ENCODE results near the gene NGEF.

The NGEF gene

GRCh38 chr2:232931636-232932035 lies 81.4 kb downstream of the NGEF start:
- H3K4me3 ChIP-seq (ENCODE audit: low read depth, low read length): no peak overlapping the region
- TF ChIP-seq CTCF (IDR thresholded peaks at IDR 0.05; ENCODE audit: low read depth, low read length, missing control alignments): no peak
- DNase-seq (ENCODE audit: low read depth): no peak

GRCh38 chr2:232930059-232930400 lies 83.0 kb downstream of the NGEF start:
- DNase-seq (ENCODE audit: low read depth): no peak
- H3K4me3 ChIP-seq (ENCODE audit: low read depth, low read length): no peak overlapping the region
- TF ChIP-seq CTCF (IDR thresholded peaks at IDR 0.05; ENCODE audit: low read depth, low read length, missing control alignments): no peak

- H3K4me3 ChIP-seq (ENCODE audit: low read depth, low read length): no peak overlapping the region
- no peak for DNase-seq (ENCODE audit: low read depth)
- TF ChIP-seq CTCF (IDR thresholded peaks at IDR 0.05; ENCODE audit: low read depth, low read length, missing control alignments): no peak
Observed at GRCh38 chr2:232929303-232930058, 83.6 kb downstream of the NGEF start.

GRCh38 chr2:232928551-232929302 lies 84.3 kb downstream of the NGEF start:
- no peak overlapping the region for H3K4me3 ChIP-seq (ENCODE audit: low read depth, low read length)
- no peak for TF ChIP-seq CTCF (IDR thresholded peaks at IDR 0.05; ENCODE audit: low read depth, low read length, missing control alignments)
- DNase-seq (ENCODE audit: low read depth): no peak

- H3K4me3 ChIP-seq (ENCODE audit: low read depth, low read length): no peak overlapping the region
- TF ChIP-seq CTCF (IDR thresholded peaks at IDR 0.05; ENCODE audit: low read depth, low read length, missing control alignments): no peak
- DNase-seq (ENCODE audit: low read depth): no peak
Observed at GRCh38 chr2:232927793-232928550, 85.1 kb downstream of the NGEF start.

- TF ChIP-seq CTCF (IDR thresholded peaks at IDR 0.05; ENCODE audit: low read depth, low read length, missing control alignments): no peak
- no peak overlapping the region for H3K4me3 ChIP-seq (ENCODE audit: low read depth, low read length)
- DNase-seq (ENCODE audit: low read depth): no peak
Observed at GRCh38 chr2:232927032-232927792, 85.8 kb downstream of the NGEF start.
